ENCODE data around the gene PATL1.
"Not testable (repeated sequence)": the region's sequence is repeated elsewhere in the genome, so short reads cannot be mapped to it uniquely, and the experiment has no call there.

The PATL1 gene

GRCh38 chr11:59674291-59674690 lies 5.5 kb upstream of the PATL1 start:
- no peak for FAIRE-seq

GRCh38 chr11:59673291-59673690 lies 4.5 kb upstream of the PATL1 start:
- FAIRE-seq, result no peak

GRCh38 chr11:59671471-59671870 lies 2.6 kb upstream of the PATL1 start:
- no peak for FAIRE-seq

- FAIRE-seq, result no peak
Measured at GRCh38 chr11:59669611-59670009, 773 bp upstream of the PATL1 start.

- no peak for FAIRE-seq
Measured at GRCh38 chr11:59668188-59668949, 468 bp downstream of the PATL1 start.

GRCh38 chr11:59667812-59668187 lies 1.0 kb downstream of the PATL1 start:
- no peak for FAIRE-seq

- FAIRE-seq, result no peak
Measured at GRCh38 chr11:59666969-59667368, 1.9 kb downstream of the PATL1 start.

- no peak for FAIRE-seq
Measured at GRCh38 chr11:59660621-59661020, 8.2 kb downstream of the PATL1 start.

GRCh38 chr11:59659981-59660380 lies 8.9 kb downstream of the PATL1 start:
- peak; percentile 66 for FAIRE-seq

- FAIRE-seq, result no peak
Measured at GRCh38 chr11:59658036-59658435, 10.8 kb downstream of the PATL1 start.

- FAIRE-seq, result no peak
Measured at GRCh38 chr11:59654893-59655292, 13.9 kb downstream of the PATL1 start.

- FAIRE-seq, result no peak
Measured at GRCh38 chr11:59647245-59647980, 21.4 kb downstream of the PATL1 start.

- no peak for FAIRE-seq
Measured at GRCh38 chr11:59644528-59644927, 24.3 kb downstream of the PATL1 start.

- no peak for FAIRE-seq
Measured at GRCh38 chr11:59643390-59643789, 25.4 kb downstream of the PATL1 start.

GRCh38 chr11:59641156-59641555 lies 27.7 kb downstream of the PATL1 start:
- FAIRE-seq, result no peak

GRCh38 chr11:59630493-59630892 lies 38.3 kb downstream of the PATL1 start:
- FAIRE-seq, result no peak

GRCh38 chr11:59629996-59630395 lies 38.8 kb downstream of the PATL1 start:
- no peak for FAIRE-seq

GRCh38 chr11:59626969-59627368 lies 41.9 kb downstream of the PATL1 start:
- FAIRE-seq, result not testable (repeated sequence)

GRCh38 chr11:59625703-59626102 lies 43.1 kb downstream of the PATL1 start:
- FAIRE-seq, result no peak

- FAIRE-seq, result no peak
Measured at GRCh38 chr11:59617876-59618275, 51.0 kb downstream of the PATL1 start.

- no peak for FAIRE-seq
Measured at GRCh38 chr11:59616396-59616982, 52.3 kb downstream of the PATL1 start.

GRCh38 chr11:59615637-59616395 lies 53.0 kb downstream of the PATL1 start, which contains the start of gene OSBP:
Gene OSBP (minus strand): TSS chr11:59615774. CDS start chr11:59615664, 110 bp downstream.
- FAIRE-seq, result peak; percentile 99

- FAIRE-seq, result no peak
Measured at GRCh38 chr11:59615120-59615636, 53.7 kb downstream of the PATL1 start.
